ENCODE results near the gene MYO7B. TPM values are rescaled to one million over a fixed set of nuclear protein-coding genes. Genes with fewer than 3 reads are reported as not detected.
A peak's percentile ranks its signal among the peaks of the same experiment; 100 is the strongest.

Gene MYO7B
- total RNA-seq, 1 donor from 2014 or later: 0.44 TPM

DNA sequence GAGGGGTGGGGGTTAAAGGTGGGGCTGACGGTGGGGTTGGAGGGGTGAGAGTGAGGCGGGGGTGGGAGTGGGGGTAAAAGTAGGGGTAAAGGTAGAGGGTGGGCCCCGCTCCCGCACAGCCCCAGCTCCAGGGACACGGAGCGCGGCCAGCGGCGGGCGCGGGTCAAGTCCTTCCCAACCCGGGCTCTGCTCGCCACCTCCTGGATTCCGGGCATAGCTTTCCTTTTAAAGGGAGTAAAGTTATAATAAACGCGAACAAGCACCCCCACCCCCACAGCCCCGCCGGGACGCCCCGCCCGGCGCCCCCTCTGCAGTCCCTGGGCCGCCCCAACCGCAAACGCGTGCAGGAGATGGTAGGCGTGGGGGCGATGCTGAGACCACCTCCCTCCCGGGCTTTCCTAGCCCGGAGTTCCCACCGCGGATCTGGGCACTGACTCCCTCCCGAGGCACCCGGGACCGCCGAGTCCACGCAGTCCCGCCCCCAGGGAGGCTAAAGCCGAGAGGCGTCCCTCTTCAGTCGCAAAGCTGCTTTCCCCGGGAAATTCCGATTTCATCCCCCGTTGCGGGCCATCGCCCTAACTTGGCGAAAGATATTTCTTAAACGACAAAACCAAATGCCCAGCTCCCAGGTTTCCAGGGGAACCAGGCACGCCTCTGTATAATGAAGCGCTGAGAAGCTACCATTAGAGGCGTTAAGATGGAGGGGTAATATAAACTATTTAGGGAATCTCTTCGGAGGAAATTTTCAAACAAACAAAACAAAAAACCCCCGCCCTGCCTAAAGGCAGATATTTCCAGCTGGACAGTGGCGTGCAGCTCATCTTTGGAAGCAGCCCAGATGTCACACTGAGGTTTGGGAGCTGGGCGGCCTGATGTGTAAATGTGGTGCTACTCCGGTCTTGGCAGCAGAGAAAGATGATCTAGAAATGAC lies 140.1 kb downstream of the MYO7B start, which contains the start of gene LIMS2:
Gene LIMS2 (minus strand): TSS at position 200 of the 931 bp plus-strand sequence. CDS start 506 bp downstream, outside the sequence.
- TF ChIP-seq, protein P1, sequence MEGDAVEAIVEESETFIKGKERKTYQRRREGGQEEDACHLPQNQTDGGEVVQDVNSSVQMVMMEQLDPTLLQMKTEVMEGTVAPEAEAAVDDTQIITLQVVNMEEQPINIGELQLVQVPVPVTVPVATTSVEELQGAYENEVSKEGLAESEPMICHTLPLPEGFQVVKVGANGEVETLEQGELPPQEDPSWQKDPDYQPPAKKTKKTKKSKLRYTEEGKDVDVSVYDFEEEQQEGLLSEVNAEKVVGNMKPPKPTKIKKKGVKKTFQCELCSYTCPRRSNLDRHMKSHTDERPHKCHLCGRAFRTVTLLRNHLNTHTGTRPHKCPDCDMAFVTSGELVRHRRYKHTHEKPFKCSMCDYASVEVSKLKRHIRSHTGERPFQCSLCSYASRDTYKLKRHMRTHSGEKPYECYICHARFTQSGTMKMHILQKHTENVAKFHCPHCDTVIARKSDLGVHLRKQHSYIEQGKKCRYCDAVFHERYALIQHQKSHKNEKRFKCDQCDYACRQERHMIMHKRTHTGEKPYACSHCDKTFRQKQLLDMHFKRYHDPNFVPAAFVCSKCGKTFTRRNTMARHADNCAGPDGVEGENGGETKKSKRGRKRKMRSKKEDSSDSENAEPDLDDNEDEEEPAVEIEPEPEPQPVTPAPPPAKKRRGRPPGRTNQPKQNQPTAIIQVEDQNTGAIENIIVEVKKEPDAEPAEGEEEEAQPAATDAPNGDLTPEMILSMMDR (IDR thresholded peaks at IDR 0.05; ENCODE audit: borderline replicate concordance): peak; percentile 45
- Histone ChIP-seq H3K4me1 (peaks cover 88% of the 10 kb centered on the region), H3K36me3 (peaks cover 12% of the 10 kb centered on the region), H3K27me3 (ENCODE audit: low read depth) (no peaks in the 10 kb centered on the region), H3K9me3 (replicated peaks) (no peaks in the 10 kb centered on the region), H3K4me3 (peak within 1 kb of the TSS; percentile 94), H3K27ac (replicated peaks) (peak within 1 kb of the TSS; percentile 99)
- intact Hi-C loops (cut with micrococcal nuclease): no loop called here
- peak; percentile 68 for DNase-seq

DNA sequence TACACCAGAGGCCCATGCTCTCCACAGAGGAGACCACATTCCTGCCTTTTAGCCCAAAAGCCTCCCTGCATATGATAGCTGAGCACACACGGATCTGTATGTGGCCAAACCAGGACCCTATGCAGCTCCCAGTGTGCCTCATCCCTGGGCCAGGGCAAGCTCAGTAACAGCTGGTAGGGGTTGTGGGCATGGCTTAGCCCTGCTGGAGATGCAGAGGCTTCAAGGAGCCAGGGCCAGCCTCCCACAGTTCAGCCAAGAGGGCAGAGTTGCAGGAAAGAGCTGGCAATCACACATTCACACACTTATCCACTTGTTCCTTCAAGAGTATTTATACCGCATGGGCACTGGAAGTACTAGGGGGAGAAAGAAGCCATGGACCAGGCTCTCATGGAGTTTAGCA lies 141.4 kb downstream of the MYO7B start:
- Histone ChIP-seq H3K9me3 (replicated peaks) (no peaks in the 10 kb centered on the region), H3K4me1 (peaks cover 89% of the 10 kb centered on the region), H3K4me3 (no peak overlapping the region), H3K27ac (replicated peaks) (peak overlapping the region; percentile 99), H3K27me3 (ENCODE audit: low read depth) (no peaks in the 10 kb centered on the region), H3K36me3 (peaks cover 2% of the 10 kb centered on the region)
- TF ChIP-seq, protein P1 (IDR thresholded peaks at IDR 0.05; ENCODE audit: borderline replicate concordance): no peak
- no peak for DNase-seq
- intact Hi-C loops (cut with micrococcal nuclease): no loop called here

DNA sequence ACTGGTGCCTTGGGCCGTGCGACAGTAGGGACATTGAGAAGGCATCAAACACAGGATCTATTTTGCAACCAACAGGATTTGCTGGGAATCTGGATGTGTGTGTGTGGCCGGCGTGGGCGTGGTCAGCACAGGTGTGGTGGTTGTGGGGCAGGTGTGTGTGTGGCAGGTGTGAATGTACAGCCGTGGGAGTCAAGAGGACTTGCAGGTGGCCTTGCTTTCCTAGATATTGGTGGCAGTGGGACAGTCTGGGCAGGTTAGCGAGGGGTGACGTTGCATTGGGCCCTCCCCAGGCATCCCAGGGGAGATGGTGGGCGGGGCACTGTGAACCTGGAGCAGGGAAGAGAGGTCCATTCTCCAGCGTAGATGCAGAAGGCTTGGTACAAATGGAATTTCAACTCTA lies 143.0 kb downstream of the MYO7B start:
- no peaks in the 10 kb centered on the region for H3K36me3 ChIP-seq
- no peaks in the 10 kb centered on the region for H3K9me3 ChIP-seq (replicated peaks)
- no peak for DNase-seq
- H3K27me3 ChIP-seq (ENCODE audit: low read depth): no peaks in the 10 kb centered on the region
- peaks cover 88% of the 10 kb centered on the region for H3K4me1 ChIP-seq
- TF ChIP-seq, protein P1 (IDR thresholded peaks at IDR 0.05; ENCODE audit: borderline replicate concordance): no peak
- peak overlapping the region; percentile 66 for H3K4me3 ChIP-seq
- intact Hi-C loops (cut with micrococcal nuclease): no loop called here
- H3K27ac ChIP-seq (replicated peaks): no peak overlapping the region

DNA sequence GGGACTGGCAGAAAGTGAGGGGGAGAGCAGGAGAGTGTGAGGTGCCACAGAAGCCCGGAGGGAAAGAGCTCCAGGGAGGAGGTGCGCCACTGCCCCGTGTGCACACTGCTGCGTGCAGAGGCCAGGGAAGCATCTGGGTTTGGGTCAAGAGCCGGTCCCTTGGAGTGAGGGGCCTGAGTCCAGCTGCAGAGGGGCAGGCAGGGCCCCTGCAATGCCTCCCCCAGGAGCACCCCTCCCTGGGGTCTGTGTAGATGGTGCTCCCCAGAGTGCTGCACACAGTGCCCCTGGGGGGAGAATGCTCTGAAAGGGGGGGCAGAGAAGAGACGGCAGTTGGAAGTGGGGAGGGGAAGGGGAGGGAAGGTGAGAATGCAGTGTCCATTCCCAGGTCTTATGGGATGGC lies 143.5 kb downstream of the MYO7B start:
- no peak for DNase-seq

DNA sequence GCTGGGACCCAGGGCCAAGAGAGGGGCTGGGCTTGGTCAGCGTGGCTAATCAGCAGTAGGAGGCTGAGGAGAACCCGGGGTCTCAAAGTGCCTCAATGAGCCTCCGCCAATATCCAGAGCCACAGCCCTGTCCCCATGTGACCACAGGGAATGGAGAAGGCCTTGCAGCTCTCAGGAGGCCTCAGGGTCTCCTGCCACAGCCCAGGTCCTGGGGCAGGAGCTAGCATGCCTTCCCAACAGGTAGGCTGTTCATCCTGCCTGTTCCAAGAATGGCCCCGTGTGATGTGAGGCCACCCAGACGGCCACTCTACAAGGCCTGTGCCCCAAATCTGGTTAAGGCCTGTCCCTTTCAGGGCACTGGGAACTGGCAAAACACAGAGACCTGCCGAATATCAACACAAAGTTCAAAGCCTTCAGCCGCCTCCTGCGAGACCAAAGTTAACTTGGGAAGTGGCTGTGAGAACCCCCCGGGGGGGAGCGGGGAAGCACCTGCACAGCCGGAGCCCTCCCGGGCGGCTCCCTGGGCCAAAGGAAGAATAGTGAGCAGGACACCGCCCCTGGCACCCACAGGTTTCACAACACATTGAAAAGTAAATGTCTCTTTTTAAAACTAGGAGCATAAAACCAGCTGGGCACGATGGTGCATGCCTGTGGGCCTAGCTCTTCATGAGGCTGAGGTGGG lies 144.3 kb downstream of the MYO7B start:
- intact Hi-C loops (cut with micrococcal nuclease): no loop called here
- H3K4me3 ChIP-seq: peak overlapping the region; percentile 66
- peaks cover 81% of the 10 kb centered on the region for H3K4me1 ChIP-seq

More for the DNA sequence above, 143.5 kb downstream of the MYO7B start:
- peak overlapping the region; percentile 66 for H3K4me3 ChIP-seq
- TF ChIP-seq, protein P1 (IDR thresholded peaks at IDR 0.05; ENCODE audit: borderline replicate concordance): no peak
- H3K4me1 ChIP-seq: peaks cover 88% of the 10 kb centered on the region
- peak overlapping the region; percentile 81 for H3K27ac ChIP-seq (replicated peaks)
- H3K27me3 ChIP-seq (ENCODE audit: low read depth): no peaks in the 10 kb centered on the region
- H3K36me3 ChIP-seq: no peaks in the 10 kb centered on the region
- intact Hi-C loops (cut with micrococcal nuclease): no loop called here
- H3K9me3 ChIP-seq (replicated peaks): no peaks in the 10 kb centered on the region

More for the DNA sequence above, 144.3 kb downstream of the MYO7B start:
- Histone ChIP-seq H3K27me3 (ENCODE audit: low read depth) (no peaks in the 10 kb centered on the region), H3K27ac (replicated peaks) (peak overlapping the region; percentile 81), H3K36me3 (no peaks in the 10 kb centered on the region), H3K9me3 (replicated peaks) (no peaks in the 10 kb centered on the region)
- DNase-seq: no peak
- TF ChIP-seq, protein P1 (IDR thresholded peaks at IDR 0.05; ENCODE audit: borderline replicate concordance): no peak
